GM23248 (cell line): ENCODE data around the gene HCFC1R1. TPM values are rescaled to one million over a fixed set of nuclear protein-coding genes. Genes with fewer than 3 reads are reported as not detected.

Experiments
- DNase-seq: peaks from one replicate; pipeline ENCODE4 v3.0.0-alpha.2; 2015
- H2AFZ ChIP-seq: fragments of 200-600 bp; sonication (generic); 2 replicates; pipeline ENCODE4 v1.6.1; 2016; ENCODE audit warnings: antibody characterized with exemption
- H3F3A ChIP-seq: fragments of 200-600 bp; sonication (generic); 2 replicates; pipeline ENCODE4 v1.6.1; 2016; ENCODE audit warnings: mild to moderate bottlenecking, antibody characterized with exemption, mixed run types; ENCODE audit not compliant: insufficient read depth
- H3K27ac ChIP-seq: fragments of 200-600 bp; sonication (generic); 2 replicates; pipeline ENCODE4 v1.5.1; 2016; ENCODE audit warnings: mild to moderate bottlenecking
- H3K27me3 ChIP-seq: fragments of 200-600 bp; sonication (generic); replicated peaks from 2 replicates; pipeline ENCODE4 v1.6.1; 2016; ENCODE audit warnings: mild to moderate bottlenecking; ENCODE audit not compliant: insufficient read depth
- H3K36me3 ChIP-seq: fragments of 200-600 bp; sonication (generic); 2 replicates; pipeline ENCODE4 v1.6.1; 2016; ENCODE audit warnings: low read depth, mild to moderate bottlenecking
- H3K4me1 ChIP-seq: fragments of 200-600 bp; sonication (generic); 2 replicates; pipeline ENCODE4 v1.6.1; 2016; ENCODE audit warnings: mild to moderate bottlenecking; ENCODE audit not compliant: insufficient read depth
- H3K4me2 ChIP-seq: fragments of 200-600 bp; sonication (generic); one replicate; pipeline ENCODE4 v1.6.1; 2016; ENCODE audit warnings: mild to moderate bottlenecking; ENCODE audit not compliant: unreplicated experiment
- H3K4me3 ChIP-seq: fragments of 200-600 bp; sonication (generic); 2 replicates; pipeline ENCODE4 v1.5.1; 2016; ENCODE audit warnings: mild to moderate bottlenecking
- H3K79me2 ChIP-seq: fragments of 200-600 bp; sonication (generic); 2 replicates; pipeline ENCODE4 v1.6.1; 2016; ENCODE audit warnings: mild to moderate bottlenecking; ENCODE audit not compliant: insufficient read depth
- H3K9ac ChIP-seq: fragments of 200-600 bp; sonication (generic); 2 replicates; pipeline ENCODE4 v1.6.1; 2016; ENCODE audit warnings: mild to moderate bottlenecking
- H3K9me2 ChIP-seq: fragments of 200-600 bp; sonication (generic); 2 replicates; pipeline ENCODE4 v1.6.1; 2016; ENCODE audit warnings: mixed run types, mild to moderate bottlenecking, moderate library complexity; ENCODE audit not compliant: insufficient read depth
- H3K9me3 ChIP-seq: fragments of 200-600 bp; sonication (generic); one replicate; pipeline ENCODE4 v1.6.1; 2017; ENCODE audit warnings: low read depth
- H4K20me1 ChIP-seq: fragments of 200-600 bp; sonication (generic); 2 replicates; pipeline ENCODE4 v1.6.0; 2016; ENCODE audit not compliant: insufficient read depth
- EZH2 ChIP-seq: fragments of 200-600 bp; sonication (generic); IDR thresholded peaks from 2 replicates; pipeline ENCODE4 v1.6.1; 2018; ENCODE audit warnings: antibody characterized with exemption, mild to moderate bottlenecking; ENCODE audit not compliant: insufficient read depth, poor library complexity, severe bottlenecking
- EZH2phosphoT487 ChIP-seq: fragments of 200-600 bp; sonication (generic); IDR thresholded peaks from 2 replicates; pipeline ENCODE4 v1.6.1; 2018; ENCODE audit warnings: antibody characterized with exemption, moderate library complexity, mild to moderate bottlenecking, low read depth; ENCODE audit not compliant: insufficient read depth
- WGBS, 2 experiments: methylation state at CpG; one replicate each; pipeline ENCODE4 v1.1.6; 2015 to 2017; ENCODE audit warnings: low lambda C conversion rate in 2 of 2, low coverage in 1 of 2; ENCODE audit errors: missing lambda C conversion rate in 2 of 2; 5-methylcytosine and 5-hydroxymethylcytosine counted together
- in situ Hi-C: fragments of 300-500 bp; cut with MboI; formaldehyde crosslinking; loops from 2 replicates; pipeline ENCODE4 v1.15.0; 2020
- polyA plus RNA-seq: library from polyadenylated mRNA; unstranded; fragments of >200 nt; fragmentation: Nextera tagmentation; extraction: Ambion mirVana; gene quantifications from 2 replicates; pipeline ENCODE4 v1.2.1, GENCODE V29; 2016
- total RNA-seq: library from RNA; depleted of rRNA; stranded (reverse); fragments of >200 nt; shearing (Covaris generic); gene quantifications from 2 replicates; pipeline ENCODE4 v1.2.3, GENCODE V29; 2014

HCFC1R1 gene
- total and polyA plus RNA-seq, 2 experiments from 2014 or later: 7.2 to 53.2 TPM

DNA sequence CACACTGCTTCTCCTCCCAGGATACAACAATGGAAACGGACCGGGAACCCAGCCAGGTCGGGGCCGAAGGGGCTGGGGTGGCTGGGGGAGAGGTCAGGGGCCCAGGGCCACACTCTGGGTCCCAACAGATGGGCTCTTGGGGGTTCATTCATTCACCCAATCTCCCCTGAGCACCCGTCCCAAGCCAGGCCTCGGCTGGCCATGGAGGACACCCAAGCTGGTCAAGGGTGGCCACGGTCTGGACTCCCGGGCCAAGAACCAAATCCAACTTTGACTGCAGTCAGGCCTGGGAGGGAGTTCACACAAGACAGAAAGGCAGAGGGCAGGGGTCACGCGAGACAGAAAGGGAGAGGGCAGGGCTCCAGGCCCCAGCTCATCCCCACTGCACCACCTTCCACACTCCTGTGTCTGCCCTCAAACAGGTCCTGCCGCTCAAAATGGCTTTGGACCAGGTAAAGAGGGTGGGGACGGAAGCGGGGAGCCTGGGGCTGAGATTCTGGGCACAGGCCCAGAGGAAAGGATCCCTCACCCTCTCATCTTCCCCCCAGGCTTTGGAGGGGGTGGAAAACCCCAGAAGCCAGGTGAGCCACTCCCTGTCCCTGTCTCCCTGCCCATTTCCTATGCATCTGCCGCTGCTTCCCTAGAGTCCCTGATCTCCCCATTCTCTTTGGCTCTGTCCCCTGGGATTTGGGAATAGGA lies 31.2 kb downstream of the HCFC1R1 start:
- no peak overlapping the region for H3K4me2 ChIP-seq
- H3K4me1 ChIP-seq: no peaks in the 10 kb centered on the region
- no peaks in the 10 kb centered on the region for H3K36me3 ChIP-seq
- no peak overlapping the region for H3K9ac ChIP-seq
- TF ChIP-seq EZH2phosphoT487 (no peak), EZH2 (no peak)
- H3F3A ChIP-seq: no peaks in the 10 kb centered on the region
- no peak overlapping the region for H3K4me3 ChIP-seq
- no peaks in the 10 kb centered on the region for H4K20me1 ChIP-seq
- DNase-seq: no peak
- no peaks in the 10 kb centered on the region for H3K79me2 ChIP-seq
- H2AFZ ChIP-seq: no peak overlapping the region
- no peak overlapping the region for H3K27ac ChIP-seq
- WGBS, 2 experiments: 83% methylated on average over 14 of the region's 14 CpGs
- H3K9me3 ChIP-seq: no peaks in the 10 kb centered on the region
- no peaks in the 10 kb centered on the region for H3K9me2 ChIP-seq
- in situ Hi-C loops: no loop called here
- H3K27me3 ChIP-seq: no peaks in the 10 kb centered on the region; the same call in 1 of the 2 replicates

DNA sequence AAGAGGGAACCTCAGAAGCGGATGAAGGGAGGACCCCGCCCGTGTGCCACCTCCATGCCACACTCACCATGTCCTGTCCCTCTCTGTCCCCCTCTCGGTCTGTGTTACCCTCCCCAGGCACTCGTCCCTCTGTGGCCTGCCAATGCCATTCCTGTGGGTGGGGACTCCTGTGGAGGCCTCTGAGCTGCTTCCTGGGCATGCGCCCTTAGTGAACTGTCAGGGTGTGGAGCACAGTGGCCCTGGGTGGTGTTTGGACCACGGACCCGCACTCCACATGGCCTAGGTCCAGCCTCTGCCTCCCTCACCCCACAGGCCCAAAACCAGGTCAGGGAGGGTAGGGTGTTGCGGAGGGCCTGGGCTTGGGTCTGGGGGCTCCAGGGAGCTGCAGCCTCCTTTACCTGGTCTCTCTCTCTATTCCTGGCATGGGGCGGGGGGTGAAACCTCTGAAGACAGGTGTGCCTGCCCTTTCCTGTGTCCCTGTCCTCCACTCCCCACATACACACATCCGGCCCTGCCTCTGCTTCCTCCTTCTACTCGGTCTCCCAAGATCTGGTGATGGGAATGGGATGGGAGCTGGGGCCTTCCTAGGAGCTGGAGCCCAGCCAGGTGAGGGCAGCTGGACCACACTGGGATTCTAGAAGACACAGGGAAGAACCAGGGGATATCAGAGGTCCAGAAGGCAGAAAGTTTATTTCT lies 32.0 kb downstream of the HCFC1R1 start:
- no peaks in the 10 kb centered on the region for H3F3A ChIP-seq
- no peaks in the 10 kb centered on the region for H3K36me3 ChIP-seq
- H3K27me3 ChIP-seq: no peaks in the 10 kb centered on the region; the same call in 1 of the 2 replicates
- H3K79me2 ChIP-seq: no peaks in the 10 kb centered on the region
- no peaks in the 10 kb centered on the region for H3K4me1 ChIP-seq
- in situ Hi-C loops: no loop called here
- no peaks in the 10 kb centered on the region for H3K9me3 ChIP-seq
- no peak overlapping the region for H3K4me3 ChIP-seq
- no peak overlapping the region for H2AFZ ChIP-seq
- no peak overlapping the region for H3K4me2 ChIP-seq
- DNase-seq: no peak
- no peaks in the 10 kb centered on the region for H3K9me2 ChIP-seq
- TF ChIP-seq EZH2 (no peak), EZH2phosphoT487 (no peak)
- WGBS, 2 experiments: 85 to 88% methylated on average over 12 of the region's 12 CpGs
- no peak overlapping the region for H3K27ac ChIP-seq
- no peak overlapping the region for H3K9ac ChIP-seq
- H4K20me1 ChIP-seq: no peaks in the 10 kb centered on the region

DNA sequence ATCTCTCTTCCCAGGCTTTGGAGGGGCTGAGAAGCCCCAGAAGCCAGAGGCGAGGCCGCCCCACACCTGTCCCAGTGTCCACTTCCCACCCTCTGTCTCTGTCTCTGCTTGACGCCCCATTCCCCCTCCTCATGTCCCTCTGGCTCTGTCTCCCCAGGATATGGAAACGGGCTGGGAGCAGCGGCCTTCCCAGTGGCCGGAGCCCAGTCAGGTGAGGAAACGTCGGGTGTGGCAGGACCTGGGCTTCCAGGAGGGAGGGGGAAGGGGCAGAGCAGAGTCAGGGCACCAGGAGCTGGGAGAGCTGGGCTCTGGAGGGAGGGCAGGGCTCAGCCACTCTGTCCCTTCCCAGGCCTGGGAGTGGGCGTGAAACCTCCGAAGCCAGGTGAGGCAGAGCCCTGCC lies 32.9 kb downstream of the HCFC1R1 start:
- Histone ChIP-seq H2AFZ (no peak overlapping the region), H3K36me3 (no peaks in the 10 kb centered on the region), H3K4me3 (no peak overlapping the region), H4K20me1 (no peaks in the 10 kb centered on the region), H3K4me1 (no peaks in the 10 kb centered on the region), H3K4me2 (no peak overlapping the region), H3K9me3 (no peaks in the 10 kb centered on the region), H3K27ac (no peak overlapping the region), H3K27me3 (no peaks in the 10 kb centered on the region; the same call in 1 of the 2 replicates), H3F3A (no peaks in the 10 kb centered on the region), H3K9me2 (no peaks in the 10 kb centered on the region), H3K9ac (no peak overlapping the region), H3K79me2 (no peaks in the 10 kb centered on the region)
- DNase-seq: no peak
- in situ Hi-C loops: no loop called here
- TF ChIP-seq EZH2 (no peak), EZH2phosphoT487 (no peak)
- 67 to 77% methylated on average over 8 to 10 of the region's 10 CpGs for WGBS, 2 experiments

DNA sequence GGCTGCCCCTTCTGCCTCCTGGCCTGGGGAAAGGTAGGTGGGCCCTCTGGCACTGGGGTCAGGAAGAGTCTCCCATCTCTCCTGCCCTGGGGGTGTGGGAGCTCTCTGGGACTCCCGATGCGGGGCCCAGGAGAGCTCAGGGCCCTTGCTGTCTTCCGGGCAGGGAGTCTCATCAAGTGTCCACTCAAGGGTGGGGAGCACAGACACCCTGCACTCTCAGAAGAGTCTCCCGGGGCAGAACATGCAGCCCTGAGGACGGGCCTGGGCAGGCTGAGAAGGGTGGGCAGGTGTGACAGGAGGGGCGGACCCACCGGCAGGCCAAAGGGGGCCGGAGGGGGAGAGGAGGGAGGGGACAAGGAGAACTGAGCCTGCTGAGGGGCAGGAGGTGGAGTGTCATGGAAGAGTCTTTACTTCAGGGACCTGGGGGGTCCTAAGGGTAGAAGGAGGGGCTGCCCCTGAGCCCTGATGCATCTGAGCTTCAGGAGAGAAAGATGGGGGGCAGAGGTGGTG lies 35.1 kb downstream of the HCFC1R1 start:
- Histone ChIP-seq H3K9me3 (no peaks in the 10 kb centered on the region), H2AFZ (no peak overlapping the region), H3K27me3 (no peaks in the 10 kb centered on the region; the same call in 1 of the 2 replicates), H3F3A (no peaks in the 10 kb centered on the region), H3K79me2 (no peaks in the 10 kb centered on the region), H3K4me3 (no peak overlapping the region), H4K20me1 (no peaks in the 10 kb centered on the region), H3K4me2 (no peak overlapping the region), H3K9ac (no peak overlapping the region), H3K4me1 (no peaks in the 10 kb centered on the region), H3K27ac (no peak overlapping the region), H3K36me3 (no peaks in the 10 kb centered on the region), H3K9me2 (no peaks in the 10 kb centered on the region)
- TF ChIP-seq EZH2: no peak
- no peak for TF ChIP-seq EZH2phosphoT487
- in situ Hi-C loops: no loop called here
- WGBS, 2 experiments: 49 to 54% methylated on average over 7 to 8 of the region's 8 CpGs
- DNase-seq: no peak
